ENCODE results near the gene HMCN2.

HMCN2 gene

GRCh38 chr9:130309689-130310455, 44.3 kb downstream of the HMCN2 start:
- H3K4me3 ChIP-seq (ENCODE audit: low read depth, low read length), result no peak overlapping the region
- TF ChIP-seq CTCF (IDR thresholded peaks at IDR 0.05; ENCODE audit: borderline replicate concordance, insufficient read depth, low read depth, low read length), result no peak

GRCh38 chr9:130310456-130310855, 44.9 kb downstream of the HMCN2 start:
- H3K4me3 ChIP-seq (ENCODE audit: low read depth, low read length), result no peak overlapping the region
- TF ChIP-seq CTCF (IDR thresholded peaks at IDR 0.05; ENCODE audit: borderline replicate concordance, insufficient read depth, low read depth, low read length), result no peak

- H3K4me3 ChIP-seq (ENCODE audit: low read depth, low read length), result no peak overlapping the region
- TF ChIP-seq CTCF (IDR thresholded peaks at IDR 0.05; ENCODE audit: borderline replicate concordance, insufficient read depth, low read depth, low read length), result no peak
Observed at GRCh38 chr9:130311003-130311402, 45.4 kb downstream of the HMCN2 start.

- no peak overlapping the region for H3K4me3 ChIP-seq (ENCODE audit: low read depth, low read length)
- TF ChIP-seq CTCF (IDR thresholded peaks at IDR 0.05; ENCODE audit: borderline replicate concordance, insufficient read depth, low read depth, low read length), result no peak
Observed at GRCh38 chr9:130311408-130312140, 46.0 kb downstream of the HMCN2 start.

- TF ChIP-seq CTCF (IDR thresholded peaks at IDR 0.05; ENCODE audit: borderline replicate concordance, insufficient read depth, low read depth, low read length), result no peak
Observed at GRCh38 chr9:130313103-130313858, 47.7 kb downstream of the HMCN2 start.

GRCh38 chr9:130315446-130316226, 50.1 kb downstream of the HMCN2 start:
- no peak for TF ChIP-seq CTCF (IDR thresholded peaks at IDR 0.05; ENCODE audit: borderline replicate concordance, insufficient read depth, low read depth, low read length)
- no peak overlapping the region for H3K4me3 ChIP-seq (ENCODE audit: low read depth, low read length)

More at GRCh38 chr9:130313103-130313858, 47.7 kb downstream of the HMCN2 start:
- no peak overlapping the region for H3K4me3 ChIP-seq (ENCODE audit: low read depth, low read length)

All from GM12875 (cell line).